Activated CD8-positive, alpha-beta memory T cell treated with anti-CD3 and anti-CD28 coated beads for 36 hours (primary cell): ENCODE data around the gene EBF4. TPM values are rescaled to one million over a fixed set of nuclear protein-coding genes. Genes with fewer than 3 reads are reported as not detected.

ENCODE experiments used
- CTCF ChIA-PET: fragments of 350-600 bp; sonication (Branson Sonifier 250); formaldehyde crosslinking; loops from one replicate; lab custom pipeline; 2021; ENCODE audit warnings: antibody characterized with exemption; lab: Charles Lee
- POLR2A ChIA-PET: fragments of 350-600 bp; sonication (Branson Sonifier 250); formaldehyde crosslinking; loops from one replicate; lab custom pipeline; 2021; ENCODE audit warnings: antibody characterized with exemption; lab: Charles Lee
- total RNA-seq, 2 experiments: library from RNA; stranded (reverse); gene quantifications; one replicate each; pipeline ENCODE4 v1.2.3, GENCODE V29; 2021

The EBF4 gene, protein sequence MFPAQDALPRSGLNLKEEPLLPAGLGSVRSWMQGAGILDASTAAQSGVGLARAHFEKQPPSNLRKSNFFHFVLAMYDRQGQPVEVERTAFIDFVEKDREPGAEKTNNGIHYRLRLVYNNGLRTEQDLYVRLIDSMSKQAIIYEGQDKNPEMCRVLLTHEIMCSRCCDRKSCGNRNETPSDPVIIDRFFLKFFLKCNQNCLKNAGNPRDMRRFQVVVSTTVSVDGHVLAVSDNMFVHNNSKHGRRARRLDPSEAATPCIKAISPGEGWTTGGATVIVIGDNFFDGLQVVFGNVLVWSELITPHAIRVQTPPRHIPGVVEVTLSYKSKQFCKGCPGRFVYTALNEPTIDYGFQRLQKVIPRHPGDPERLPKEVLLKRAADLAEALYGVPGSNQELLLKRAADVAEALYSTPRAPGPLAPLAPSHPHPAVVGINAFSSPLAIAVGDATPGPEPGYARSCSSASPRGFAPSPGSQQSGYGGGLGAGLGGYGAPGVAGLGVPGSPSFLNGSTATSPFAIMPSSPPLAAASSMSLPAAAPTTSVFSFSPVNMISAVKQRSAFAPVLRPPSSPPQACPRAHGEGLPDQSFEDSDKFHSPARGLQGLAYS
- total RNA-seq: under 1 TPM; 0.61 to 0.74 TPM

DNA sequence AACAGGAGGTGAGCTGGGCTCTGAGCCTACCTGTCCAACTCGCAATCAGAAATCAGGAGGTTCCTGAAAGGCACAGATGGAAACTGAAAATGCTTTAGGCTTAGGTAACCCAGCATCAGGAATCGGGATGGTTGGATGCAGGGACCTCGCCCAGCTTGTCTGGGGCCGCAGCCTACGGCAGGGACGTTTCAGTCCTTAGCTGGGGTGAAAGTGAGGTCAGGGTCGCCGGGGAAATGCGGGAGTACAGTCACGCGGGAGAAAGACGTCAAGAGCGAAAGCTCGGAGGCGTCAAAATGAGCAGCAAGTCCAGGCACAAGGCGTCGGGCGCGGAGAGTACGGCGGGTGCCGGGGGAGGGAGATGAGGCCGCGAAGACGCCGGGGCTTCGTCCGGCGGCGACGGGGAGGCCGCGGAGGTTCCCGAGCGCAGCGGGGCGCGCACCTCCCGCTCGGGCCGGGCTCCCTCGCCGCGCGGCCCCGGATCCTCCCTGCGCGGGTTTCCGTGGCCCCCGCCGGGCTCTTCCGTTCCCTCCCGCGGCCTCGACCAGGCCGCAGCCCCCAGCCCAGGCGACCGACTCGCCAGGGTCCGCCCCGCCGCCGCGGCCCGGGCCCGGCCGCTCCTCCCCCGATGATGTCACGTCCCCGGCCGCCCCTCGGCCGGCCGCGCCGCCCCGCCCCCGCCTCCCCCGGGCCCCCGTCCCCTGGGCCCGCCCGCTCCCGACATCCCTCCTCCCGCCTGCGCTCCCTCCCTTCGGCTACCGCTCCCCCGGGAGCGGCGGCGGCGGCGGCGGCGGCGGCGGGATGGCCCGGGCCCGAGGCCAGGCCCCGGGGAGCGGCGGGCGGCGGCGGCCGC lies at the start of gene EBF4:
Gene EBF4 (plus strand): TSS at position 745 of the 850 bp plus-strand sequence. CDS start 866 bp downstream, outside the sequence.
- ChIA-PET POLR2A (no interaction called here), CTCF (no interaction called here)

DNA sequence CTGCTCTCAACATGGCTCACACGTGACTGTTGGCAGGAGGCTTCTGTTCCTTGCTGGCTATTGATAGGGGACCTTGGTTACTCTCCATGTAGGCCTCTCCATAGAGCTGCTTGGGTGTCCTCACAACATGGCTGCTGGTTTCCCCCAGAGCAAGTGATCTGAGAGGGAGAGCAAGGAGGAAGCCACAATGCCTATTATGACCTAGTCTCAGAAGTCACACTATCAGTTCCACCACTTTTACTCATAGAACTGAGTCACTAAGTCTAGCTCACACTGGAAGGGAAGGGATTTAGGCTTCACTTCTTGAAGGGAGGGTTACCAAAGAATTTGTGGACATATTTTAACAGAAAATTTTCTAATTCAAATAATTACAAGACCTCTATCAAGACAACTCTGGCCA lies 48.9 kb upstream of the EBF4 start:
- ChIA-PET CTCF (no interaction called here), POLR2A (no interaction called here)

DNA sequence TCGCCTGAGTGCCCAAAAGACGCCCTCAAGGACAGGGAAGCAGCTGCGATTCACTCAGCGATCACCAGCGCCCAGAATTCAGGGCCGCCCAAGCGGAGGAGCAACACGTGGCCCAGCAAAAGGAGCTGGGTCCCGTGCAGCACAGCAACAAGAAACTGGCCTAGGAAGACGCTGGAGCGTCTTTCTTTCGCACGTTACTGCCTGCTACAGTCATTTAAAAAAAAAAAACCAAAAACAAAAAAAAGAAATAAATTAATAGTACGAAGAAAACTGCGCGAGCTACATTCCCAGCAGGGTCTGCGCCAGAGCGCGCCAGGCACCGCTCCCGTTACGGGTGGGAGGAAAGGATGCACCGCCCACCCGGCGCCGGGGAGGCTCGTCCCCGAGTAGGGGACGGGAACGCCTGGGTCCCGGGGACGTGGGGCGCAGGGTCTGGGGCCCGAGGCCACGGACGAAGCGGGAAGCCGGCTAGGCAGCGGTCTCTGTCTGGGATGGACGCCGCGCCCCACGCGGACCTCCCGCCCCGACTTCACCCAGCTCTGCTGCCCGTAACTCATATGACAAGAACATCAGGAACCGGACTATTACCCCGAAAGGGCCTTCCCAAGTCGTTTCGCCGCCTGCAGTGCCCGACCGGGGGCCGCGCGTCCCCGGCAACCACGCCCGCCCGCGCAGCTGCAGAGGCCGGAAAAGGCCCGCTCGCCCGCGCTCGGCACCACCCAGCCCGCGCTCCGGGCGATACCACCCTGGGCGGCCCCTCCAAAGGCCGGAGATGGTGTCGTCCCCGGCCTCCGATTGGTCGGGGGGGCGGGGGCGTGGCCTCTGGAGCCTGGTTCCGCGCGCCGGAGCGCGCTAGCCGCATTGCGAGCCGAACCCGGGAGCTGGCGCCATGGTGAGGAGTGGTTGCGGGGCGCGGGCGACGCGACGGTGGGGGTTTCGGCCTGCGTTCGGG lies 40.5 kb upstream of the EBF4 start, which contains the start of gene NOP56:
Gene NOP56 (plus strand): TSS at position 861 of the 952 bp plus-strand sequence. CDS start 29 bp downstream, at position 890.
- POLR2A ChIA-PET: interaction anchor here (0.5 to 2.9 kb wide), 12 partner anchors 11 to 549 kb away, joined by 3 to 14 read pairs (median 6); partner anchors contain the start of genes IDH3B, PCED1A, SNRPB and VPS16
- CTCF ChIA-PET: interaction anchor here (0.6 to 2.0 kb wide), 8 partner anchors 11 to 855 kb away, joined by 3 to 9 read pairs (median 3); partner anchors contain the start of genes IDH3B and ZNF343

DNA sequence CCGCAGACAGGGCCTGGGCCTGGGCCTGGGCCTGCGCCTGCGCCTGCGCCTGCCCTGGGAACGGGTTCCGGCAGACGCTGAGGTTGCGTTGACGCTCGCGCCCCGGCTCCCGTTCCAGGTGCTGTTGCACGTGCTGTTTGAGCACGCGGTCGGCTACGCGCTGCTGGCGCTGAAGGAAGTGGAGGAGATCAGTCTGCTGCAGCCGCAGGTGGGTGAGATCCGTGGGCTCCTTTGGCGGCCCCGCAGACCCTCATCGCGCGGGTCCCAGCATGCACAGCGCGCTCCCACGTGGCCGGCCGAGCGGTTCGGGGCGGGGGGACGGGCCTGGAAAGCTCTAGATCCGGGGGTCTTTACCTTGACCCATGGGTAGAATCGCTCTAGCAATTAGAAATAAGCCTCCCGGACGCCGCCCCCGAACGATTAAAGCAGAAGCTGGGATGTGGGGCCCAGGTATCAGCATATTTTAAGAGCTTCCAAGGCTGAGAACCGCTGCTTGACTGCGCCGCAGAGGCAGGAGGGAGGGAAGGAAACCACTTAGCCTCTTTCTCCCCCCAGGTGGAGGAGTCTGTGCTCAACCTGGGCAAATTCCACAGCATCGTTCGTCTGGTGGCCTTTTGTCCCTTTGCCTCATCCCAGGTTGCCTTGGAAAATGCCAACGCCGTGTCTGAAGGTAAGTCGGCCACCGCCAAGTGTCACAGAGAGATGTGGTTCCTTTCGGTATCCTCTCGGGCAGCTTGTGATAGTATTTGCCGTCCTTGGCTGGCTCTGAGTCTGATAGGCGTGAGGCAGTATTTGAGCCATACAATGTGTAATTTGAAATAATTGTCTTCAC lies 39.6 kb upstream of the EBF4 start:
- CTCF ChIA-PET: interaction anchor here (1.1 to 2.0 kb wide), 5 partner anchors 10 to 183 kb away, joined by 3 to 9 read pairs (median 4); partner anchors contain the start of genes IDH3B and ZNF343
- POLR2A ChIA-PET: interaction anchor here (0.6 to 2.9 kb wide), 6 partner anchors 11 to 550 kb away, joined by 3 to 14 read pairs (median 8); partner anchors contain the start of genes IDH3B and SNRPB

DNA sequence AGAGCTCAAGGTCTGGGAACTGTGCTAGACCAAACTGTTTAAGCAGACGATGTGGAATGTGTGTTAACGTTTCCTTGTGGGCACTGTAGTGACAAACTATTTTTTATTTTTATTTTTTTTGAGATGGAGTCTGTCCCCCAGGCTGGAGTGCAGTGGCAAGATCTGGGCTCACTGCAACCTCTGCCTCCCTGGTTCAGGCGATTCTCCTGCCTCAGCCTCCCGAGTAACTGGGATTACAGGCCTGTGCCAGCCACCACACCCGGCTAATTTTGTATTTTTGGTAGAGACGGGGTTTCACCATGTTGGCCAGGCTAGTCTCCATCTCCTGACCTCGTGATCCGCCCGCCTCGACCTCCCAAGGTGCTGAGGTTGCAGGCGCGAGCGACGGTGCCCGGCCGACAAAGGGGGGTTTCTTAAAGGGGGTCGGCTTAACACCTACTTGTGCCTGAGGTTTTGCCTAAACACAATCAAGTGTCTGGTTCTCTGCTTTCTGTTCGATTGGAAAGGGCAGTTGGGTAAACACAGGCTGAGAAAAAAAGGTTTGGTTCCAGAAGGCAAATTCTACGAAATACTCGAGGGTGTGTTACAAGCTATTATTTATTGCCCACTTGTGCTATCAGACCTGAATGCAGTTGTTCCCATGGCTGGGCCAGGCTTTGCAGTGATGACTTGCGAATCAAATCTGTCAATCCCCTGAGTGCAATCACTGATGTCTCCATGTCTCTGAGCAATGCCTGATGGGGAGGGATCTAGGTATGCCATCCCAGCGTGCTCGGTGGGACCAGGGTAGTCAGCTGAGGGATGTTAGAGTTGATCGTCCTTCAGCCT lies 38.8 kb upstream of the EBF4 start:
- POLR2A ChIA-PET: interaction anchor here (2.0 to 2.9 kb wide), 3 partner anchors 10 to 185 kb away, joined by 9 to 14 read pairs (median 12); partner anchors contain the start of genes IDH3B and SNRPB
- CTCF ChIA-PET: interaction anchor here (2.0 kb wide), 1 partner anchor 10 kb away, joined by 9 read pairs; the partner anchor contains the start of gene IDH3B

DNA sequence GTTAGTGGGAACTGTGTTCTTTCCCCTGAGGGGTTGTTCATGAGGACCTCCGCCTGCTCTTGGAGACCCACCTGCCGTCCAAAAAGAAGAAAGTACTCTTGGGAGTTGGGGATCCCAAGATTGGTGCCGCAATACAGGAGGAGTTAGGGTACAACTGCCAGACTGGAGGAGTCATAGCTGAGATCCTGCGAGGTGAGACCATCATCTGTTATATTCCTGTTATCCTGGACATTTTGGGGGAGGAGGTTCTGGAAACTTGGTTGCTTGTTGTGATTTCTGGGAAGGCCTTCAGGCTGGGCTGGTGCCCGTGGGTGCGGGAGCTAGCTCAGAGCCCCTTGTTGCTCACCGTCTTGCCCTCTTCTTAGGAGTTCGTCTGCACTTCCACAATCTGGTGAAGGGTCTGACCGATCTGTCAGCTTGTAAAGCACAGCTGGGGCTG lies 38.2 kb upstream of the EBF4 start:
- ChIA-PET POLR2A (interaction anchor here (2.0 kb wide), 1 partner anchor 9 kb away, joined by 9 read pairs; the partner anchor contains the start of gene IDH3B), CTCF (interaction anchor here (2.0 kb wide), 1 partner anchor 9 kb away, joined by 9 read pairs; the partner anchor contains the start of gene IDH3B)

DNA sequence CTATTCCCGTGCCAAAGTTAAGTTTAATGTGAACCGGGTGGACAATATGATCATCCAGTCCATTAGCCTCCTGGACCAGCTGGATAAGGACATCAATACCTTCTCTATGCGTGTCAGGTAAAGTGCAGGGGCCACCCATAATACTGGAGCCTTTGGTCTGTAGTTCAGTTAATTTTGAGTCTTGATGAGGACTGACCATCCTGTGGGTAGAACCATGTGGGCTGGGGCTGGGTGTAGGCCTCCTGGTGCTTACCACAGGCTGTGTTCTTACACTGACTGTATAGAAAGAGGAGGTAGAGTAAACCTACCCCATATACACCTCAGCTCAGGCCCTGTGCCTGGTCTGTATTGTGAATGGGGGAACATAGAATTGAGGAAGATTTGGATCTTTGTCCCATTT lies 37.7 kb upstream of the EBF4 start:
- CTCF ChIA-PET: no interaction called here
- POLR2A ChIA-PET: interaction anchor here (2.0 kb wide), 1 partner anchor 9 kb away, joined by 9 read pairs; the partner anchor contains the start of gene IDH3B

DNA sequence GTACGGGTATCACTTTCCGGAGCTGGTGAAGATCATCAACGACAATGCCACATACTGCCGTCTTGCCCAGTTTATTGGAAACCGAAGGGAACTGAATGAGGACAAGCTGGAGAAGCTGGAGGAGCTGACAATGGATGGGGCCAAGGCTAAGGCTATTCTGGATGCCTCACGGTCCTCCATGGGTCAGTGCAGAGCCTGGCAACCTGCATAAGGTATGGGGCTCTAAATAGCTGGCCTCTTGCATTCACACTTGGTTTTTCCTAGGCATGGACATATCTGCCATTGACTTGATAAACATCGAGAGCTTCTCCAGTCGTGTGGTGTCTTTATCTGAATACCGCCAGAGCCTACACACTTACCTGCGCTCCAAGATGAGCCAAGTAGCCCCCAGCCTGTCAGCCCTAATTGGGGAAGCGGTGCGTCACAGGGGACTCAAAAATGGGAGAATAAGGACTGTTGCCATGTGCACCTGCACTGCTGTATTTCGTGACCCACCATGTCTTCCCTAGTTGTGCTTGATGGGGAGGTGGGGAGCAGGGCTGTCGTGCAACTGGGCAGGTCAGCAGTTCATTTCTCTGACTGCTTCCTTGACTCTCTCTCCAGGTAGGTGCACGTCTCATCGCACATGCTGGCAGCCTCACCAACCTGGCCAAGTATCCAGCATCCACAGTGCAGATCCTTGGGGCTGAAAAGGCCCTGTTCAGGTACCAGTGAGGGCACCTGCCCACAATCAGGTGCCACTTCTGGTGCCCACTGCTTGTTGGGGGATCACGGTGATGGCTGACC lies 37.1 kb upstream of the EBF4 start:
- CTCF ChIA-PET: no interaction called here
- POLR2A ChIA-PET: interaction anchor here (2.0 kb wide), 1 partner anchor 8 kb away, joined by 9 read pairs; the partner anchor contains the start of gene IDH3B

DNA sequence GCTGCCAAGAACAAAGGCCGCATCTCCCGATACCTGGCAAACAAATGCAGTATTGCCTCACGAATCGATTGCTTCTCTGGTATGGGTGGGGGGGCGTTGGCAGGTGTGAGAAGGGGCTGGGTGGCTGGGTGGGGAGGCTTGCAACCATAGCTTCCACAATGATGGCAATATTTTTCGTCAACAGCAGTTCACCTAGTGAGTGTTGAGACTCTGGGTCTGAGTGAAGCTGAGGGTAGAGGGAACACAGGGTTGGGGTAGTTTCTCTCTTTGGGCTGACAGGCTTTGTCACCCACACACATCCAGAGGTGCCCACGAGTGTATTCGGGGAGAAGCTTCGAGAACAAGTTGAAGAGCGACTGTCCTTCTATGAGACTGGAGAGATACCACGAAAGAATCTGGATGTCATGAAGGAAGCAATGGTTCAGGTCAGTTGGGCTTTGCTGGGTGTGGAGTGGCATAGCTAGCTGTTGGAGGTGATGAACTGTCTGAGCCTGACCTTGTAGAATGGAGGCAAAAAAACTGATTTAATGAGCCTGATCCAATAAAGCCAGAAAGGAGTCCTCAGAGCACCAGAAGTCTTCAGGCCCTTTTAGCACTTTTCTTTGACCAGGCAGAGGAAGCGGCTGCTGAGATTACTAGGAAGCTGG lies 36.0 kb upstream of the EBF4 start:
- POLR2A ChIA-PET: interaction anchor here (0.7 to 1.4 kb wide), 2 partner anchors 9 to 1267 kb away, joined by 3 to 9 read pairs; no protein-coding TSS in a partner anchor
- CTCF ChIA-PET: interaction anchor here (0.6 kb wide), 1 partner anchor 87 kb away, joined by 3 read pairs; no protein-coding TSS in a partner anchor

DNA sequence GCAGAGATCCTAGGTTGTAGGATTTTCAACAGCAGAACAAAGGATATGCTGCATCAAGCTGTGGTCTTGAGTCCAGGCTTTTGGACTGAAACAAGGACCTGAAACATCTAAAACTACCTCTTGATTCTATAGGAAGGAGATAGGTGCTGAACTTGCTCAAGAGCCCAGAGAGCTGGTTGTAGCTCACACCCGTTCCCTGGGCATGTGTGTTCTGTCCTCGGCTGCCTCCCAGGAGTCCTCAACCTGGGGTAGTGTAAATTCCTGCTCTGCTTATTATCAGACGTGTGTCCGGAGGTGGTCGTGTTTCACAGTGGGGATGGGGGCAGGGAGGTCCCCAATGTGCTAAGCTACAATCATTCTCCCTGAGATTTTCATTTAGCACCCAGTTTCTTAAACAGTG lies 35.3 kb upstream of the EBF4 start:
- ChIA-PET POLR2A (interaction anchor here (0.7 to 1.4 kb wide), 2 partner anchors 9 to 1267 kb away, joined by 3 to 9 read pairs; no protein-coding TSS in a partner anchor), CTCF (no interaction called here)

DNA sequence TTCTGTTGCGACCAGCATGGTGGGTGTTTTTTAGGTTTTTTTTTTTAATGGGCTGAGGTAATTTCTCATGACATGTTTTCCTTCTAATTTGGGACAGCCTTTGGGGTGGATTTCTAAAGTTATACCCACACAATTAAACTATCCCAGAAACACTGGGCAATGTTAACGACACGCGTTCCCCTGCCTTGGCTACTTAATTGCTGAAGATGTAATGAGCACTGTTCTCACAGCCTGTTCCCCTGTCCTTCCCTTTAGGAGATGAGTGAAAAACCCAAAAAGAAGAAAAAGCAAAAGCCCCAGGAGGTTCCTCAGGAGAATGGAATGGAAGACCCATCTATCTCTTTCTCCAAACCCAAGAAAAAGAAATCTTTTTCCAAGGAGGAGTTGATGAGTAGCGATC lies 34.9 kb upstream of the EBF4 start:
- POLR2A ChIA-PET: interaction anchor here (0.7 to 1.4 kb wide), 3 partner anchors 8 to 1268 kb away, joined by 3 to 9 read pairs (median 3); no protein-coding TSS in a partner anchor

DNA sequence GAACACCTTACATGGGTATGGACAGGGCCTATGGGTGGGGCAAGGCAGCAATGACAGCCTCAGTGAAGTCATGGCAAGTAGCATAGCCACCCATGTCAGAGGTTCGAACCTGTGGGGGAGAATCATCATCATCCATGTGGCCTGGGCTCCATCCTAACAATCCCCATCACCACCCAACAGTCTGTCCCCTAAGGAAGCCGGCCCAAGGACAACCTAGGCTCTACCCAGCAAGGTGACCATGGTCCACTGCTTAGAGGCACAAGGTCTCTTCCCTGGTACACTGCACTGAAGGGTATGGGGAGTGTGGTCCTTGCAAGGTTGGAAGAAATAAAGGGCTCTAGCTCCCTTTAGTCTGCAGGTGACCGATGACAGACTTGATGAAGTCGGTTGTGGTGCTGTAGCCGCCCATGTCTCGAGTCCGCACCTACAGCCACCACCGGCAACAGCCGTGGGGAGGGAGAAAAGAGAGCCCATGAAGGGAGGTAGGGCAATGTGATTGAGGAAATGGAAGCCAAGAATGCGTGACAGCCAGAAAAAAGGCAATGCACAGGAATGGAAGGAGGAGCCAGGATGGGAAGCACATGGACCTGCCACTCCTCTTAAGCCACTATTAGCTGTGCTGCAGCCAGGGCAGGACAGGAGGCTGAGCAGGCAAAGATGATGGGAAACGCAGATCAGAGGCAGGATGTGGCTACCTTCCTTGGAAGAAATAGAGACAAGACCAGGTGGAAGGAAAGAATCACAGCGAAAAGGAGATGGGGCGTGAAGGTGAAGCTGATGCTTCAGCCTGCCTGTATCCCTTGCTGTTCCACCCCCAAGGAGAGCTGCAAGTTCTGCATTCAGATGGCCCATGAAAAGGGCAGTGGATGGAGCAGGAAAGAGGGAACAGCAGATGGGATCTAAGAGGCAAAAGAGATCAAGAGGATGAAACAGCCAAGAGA lies 33.9 kb upstream of the EBF4 start:
- CTCF ChIA-PET: no interaction called here
- POLR2A ChIA-PET: interaction anchor here (1.1 kb wide), 1 partner anchor 11 kb away, joined by 3 read pairs; no protein-coding TSS in a partner anchor

More for the DNA sequence above, 34.9 kb upstream of the EBF4 start:
- CTCF ChIA-PET: no interaction called here

DNA sequence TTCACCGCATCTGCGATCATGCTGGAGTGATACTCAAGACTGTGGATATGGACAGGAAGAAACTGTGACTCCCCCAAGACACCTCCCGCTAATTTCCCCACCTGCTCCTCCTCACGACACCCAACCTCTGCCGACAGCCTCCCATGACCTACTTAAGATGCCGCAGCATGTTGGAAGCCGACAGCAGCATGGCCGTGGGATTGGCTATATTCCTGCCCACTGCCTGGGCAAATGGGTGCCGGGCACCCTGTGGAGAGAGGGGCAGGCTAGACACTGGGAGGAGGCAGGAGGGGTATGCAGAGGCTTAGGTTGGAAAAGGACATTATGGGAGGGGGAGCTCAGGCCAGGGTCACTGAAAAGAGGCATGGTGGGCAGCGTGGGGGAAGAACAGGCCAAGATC lies 33.0 kb upstream of the EBF4 start:
- CTCF ChIA-PET: no interaction called here
- POLR2A ChIA-PET: no interaction called here
